GM12878 (cell line): Measurements from ENCODE around the gene ABCD3. TPM values are rescaled to one million over a fixed set of nuclear protein-coding genes. Genes with fewer than 3 reads are reported as not detected.

Experiments used
- ASH2L ChIP-seq: fragments of 300-600, 200-600 bp; sonication (generic); IDR thresholded peaks from 2 replicates; pipeline ENCODE4 v1.6.1; 2017; ENCODE audit warnings: low read depth, mild to moderate bottlenecking, borderline replicate concordance
- ATF7 ChIP-seq: fragments of 450-650 bp; IDR thresholded peaks from 2 replicates; pipeline ENCODE4 v1.6.1; 2016; ENCODE audit warnings: low read depth, mild to moderate bottlenecking
- BCL11A ChIP-seq: IDR thresholded peaks from 2 replicates; pipeline ENCODE4 v1.6.1; 2011; ENCODE audit warnings: low read depth, low read length
- BMI1 ChIP-seq: fragments of 450-650 bp; IDR thresholded peaks from 2 replicates; pipeline ENCODE4 v1.6.1; 2016; ENCODE audit warnings: mild to moderate bottlenecking, moderate library complexity, borderline replicate concordance
- EGR1 ChIP-seq, 2 experiments: IDR thresholded peaks; 1 replicate in 1 of 2; 2 replicates in 1 of 2; pipeline ENCODE4 v1.6.1; 2011 to 2012; ENCODE audit warnings: low read depth in 2 of 2, low read length in 2 of 2, borderline replicate concordance in 1 of 2, mild to moderate bottlenecking in 1 of 2, moderate library complexity in 1 of 2
- KLF5 ChIP-seq: fragments of 450-650 bp; IDR thresholded peaks from 2 replicates; pipeline ENCODE4 v1.6.1; 2014; ENCODE audit warnings: mild to moderate bottlenecking; ENCODE audit not compliant: partially characterized antibody
- MEF2A ChIP-seq: IDR thresholded peaks from 2 replicates; pipeline ENCODE4 v1.6.1; 2011; ENCODE audit warnings: low read depth, mild to moderate bottlenecking, low read length, moderate library complexity; ENCODE audit not compliant: insufficient read depth
- MTA2 ChIP-seq: fragments of 450-650 bp; IDR thresholded peaks from 2 replicates; pipeline ENCODE4 v1.6.1; 2016; ENCODE audit warnings: low read depth, mild to moderate bottlenecking, moderate library complexity
- NR2C1 ChIP-seq: fragments of 450-650 bp; IDR thresholded peaks from 2 replicates; pipeline ENCODE4 v1.6.1; 2017; ENCODE audit warnings: antibody characterized with exemption, mild to moderate bottlenecking, moderate library complexity
- NRF1 ChIP-seq: conservative IDR thresholded peaks from 2 replicates; pipeline ENCODE4 v1.6.1; 2011; ENCODE audit warnings: mild to moderate bottlenecking, low read depth, low read length, improper control_type of control experiment
- POU2F2 ChIP-seq: IDR thresholded peaks from 3 replicates; pipeline ENCODE4 v1.6.1; 2011; ENCODE audit warnings: low read depth, mild to moderate bottlenecking, low read length, borderline replicate concordance
- STAT1 ChIP-seq: fragments of 450-650 bp; conservative IDR thresholded peaks from 2 replicates; pipeline ENCODE4 v1.6.1; 2014; ENCODE audit warnings: antibody characterized with exemption, mild to moderate bottlenecking
- TBL1XR1 ChIP-seq: IDR thresholded peaks from 2 replicates; pipeline ENCODE4 v1.6.1; 2012; ENCODE audit warnings: low read depth, low read length, improper control_type of control experiment
- polyA plus RNA-seq, 11 experiments: library from polyadenylated mRNA; depleted of rRNA in 4 of 11; unstranded in 6 of 11; stranded (reverse) in 5 of 11; fragments of >200 nt; fragmentation: Nextera tagmentation in 4 of 11; fragmentation: Illumina TruSeq in 1 of 11; extraction: Ambion mirVana in 4 of 11; extraction: Trizol in 1 of 11; gene quantifications; 1 replicate in 1 of 11; 2 replicates in 10 of 11; pipeline versions ENCODE4 v1.2.1 to v1.2.3, GENCODE V29; 2011 to 2016; ENCODE audit warnings: inconsistent platforms in 2 of 11, missing spikeins in 2 of 11, low read depth in 1 of 11
- total RNA-seq, 4 experiments: library from RNA; depleted of rRNA in 3 of 4; stranded (reverse); fragments of >200 nt in 3 of 4; fragmentation: Illumina TruSeq in 1 of 4; extraction: Trizol in 1 of 4; gene quantifications; 2 replicates each; pipeline versions ENCODE4 v1.2.1 to v1.2.3, GENCODE V29; 2013 to 2021
- TF ChIP-seq, protein P1 (sequence below): IDR thresholded peaks from 2 replicates; pipeline ENCODE4 v1.6.1; 2012; ENCODE audit warnings: improper control_type of control experiment, low read depth, low read length; ENCODE audit not compliant: insufficient replicate concordance

ABCD3 gene
- total and polyA plus RNA-seq, 10 of the 15 experiments (the other 5 are each of a cell fraction or from before 2014, with no cell fraction given): 15.1 to 40.2 (median 24.1) TPM

- TF ChIP-seq, protein P1, sequence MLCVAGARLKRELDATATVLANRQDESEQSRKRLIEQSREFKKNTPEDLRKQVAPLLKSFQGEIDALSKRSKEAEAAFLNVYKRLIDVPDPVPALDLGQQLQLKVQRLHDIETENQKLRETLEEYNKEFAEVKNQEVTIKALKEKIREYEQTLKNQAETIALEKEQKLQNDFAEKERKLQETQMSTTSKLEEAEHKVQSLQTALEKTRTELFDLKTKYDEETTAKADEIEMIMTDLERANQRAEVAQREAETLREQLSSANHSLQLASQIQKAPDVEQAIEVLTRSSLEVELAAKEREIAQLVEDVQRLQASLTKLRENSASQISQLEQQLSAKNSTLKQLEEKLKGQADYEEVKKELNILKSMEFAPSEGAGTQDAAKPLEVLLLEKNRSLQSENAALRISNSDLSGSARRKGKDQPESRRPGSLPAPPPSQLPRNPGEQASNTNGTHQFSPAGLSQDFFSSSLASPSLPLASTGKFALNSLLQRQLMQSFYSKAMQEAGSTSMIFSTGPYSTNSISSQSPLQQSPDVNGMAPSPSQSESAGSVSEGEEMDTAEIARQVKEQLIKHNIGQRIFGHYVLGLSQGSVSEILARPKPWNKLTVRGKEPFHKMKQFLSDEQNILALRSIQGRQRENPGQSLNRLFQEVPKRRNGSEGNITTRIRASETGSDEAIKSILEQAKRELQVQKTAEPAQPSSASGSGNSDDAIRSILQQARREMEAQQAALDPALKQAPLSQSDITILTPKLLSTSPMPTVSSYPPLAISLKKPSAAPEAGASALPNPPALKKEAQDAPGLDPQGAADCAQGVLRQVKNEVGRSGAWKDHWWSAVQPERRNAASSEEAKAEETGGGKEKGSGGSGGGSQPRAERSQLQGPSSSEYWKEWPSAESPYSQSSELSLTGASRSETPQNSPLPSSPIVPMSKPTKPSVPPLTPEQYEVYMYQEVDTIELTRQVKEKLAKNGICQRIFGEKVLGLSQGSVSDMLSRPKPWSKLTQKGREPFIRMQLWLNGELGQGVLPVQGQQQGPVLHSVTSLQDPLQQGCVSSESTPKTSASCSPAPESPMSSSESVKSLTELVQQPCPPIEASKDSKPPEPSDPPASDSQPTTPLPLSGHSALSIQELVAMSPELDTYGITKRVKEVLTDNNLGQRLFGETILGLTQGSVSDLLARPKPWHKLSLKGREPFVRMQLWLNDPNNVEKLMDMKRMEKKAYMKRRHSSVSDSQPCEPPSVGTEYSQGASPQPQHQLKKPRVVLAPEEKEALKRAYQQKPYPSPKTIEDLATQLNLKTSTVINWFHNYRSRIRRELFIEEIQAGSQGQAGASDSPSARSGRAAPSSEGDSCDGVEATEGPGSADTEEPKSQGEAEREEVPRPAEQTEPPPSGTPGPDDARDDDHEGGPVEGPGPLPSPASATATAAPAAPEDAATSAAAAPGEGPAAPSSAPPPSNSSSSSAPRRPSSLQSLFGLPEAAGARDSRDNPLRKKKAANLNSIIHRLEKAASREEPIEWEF: no peak
- TF ChIP-seq TBL1XR1: no peak
- TF ChIP-seq MTA2: no peak
- TF ChIP-seq ATF7: no peak
- TF ChIP-seq ASH2L: no peak
- TF ChIP-seq MEF2A: no peak
- no peak for TF ChIP-seq BMI1
- TF ChIP-seq NR2C1: no peak
- no peak for TF ChIP-seq BCL11A
- no peak for TF ChIP-seq POU2F2
- no peak for TF ChIP-seq STAT1
- no peak for TF ChIP-seq NRF1
- TF ChIP-seq EGR1 (IDR thresholded peaks at IDR 0.05; ENCODE audit: borderline replicate concordance in 1 of 2, low read depth in 2 of 2, low read length in 2 of 2): no peak
- no peak for TF ChIP-seq KLF5
Measured at GRCh38 chr1:94462606-94463005, 44.4 kb downstream of the ABCD3 start (continued).
